DND-41 (cell line): ENCODE measurements around the gene OTUD4.

Experiments used
- CTCF ChIP-seq: IDR thresholded peaks from 2 replicates; pipeline ENCODE4 v1.5.1; 2012; ENCODE audit warnings: borderline replicate concordance, low read length, moderate library complexity, mild to moderate bottlenecking; ENCODE audit not compliant: poor library complexity, severe bottlenecking; ENCODE audit errors: extremely low read depth
- EZH2 ChIP-seq: IDR thresholded peaks from 3 replicates; pipeline ENCODE4 v1.6.1; 2012; ENCODE audit warnings: borderline replicate concordance, low read depth, mild to moderate bottlenecking, moderate library complexity, low read length, inconsistent platforms; ENCODE audit not compliant: severe bottlenecking

DNA sequence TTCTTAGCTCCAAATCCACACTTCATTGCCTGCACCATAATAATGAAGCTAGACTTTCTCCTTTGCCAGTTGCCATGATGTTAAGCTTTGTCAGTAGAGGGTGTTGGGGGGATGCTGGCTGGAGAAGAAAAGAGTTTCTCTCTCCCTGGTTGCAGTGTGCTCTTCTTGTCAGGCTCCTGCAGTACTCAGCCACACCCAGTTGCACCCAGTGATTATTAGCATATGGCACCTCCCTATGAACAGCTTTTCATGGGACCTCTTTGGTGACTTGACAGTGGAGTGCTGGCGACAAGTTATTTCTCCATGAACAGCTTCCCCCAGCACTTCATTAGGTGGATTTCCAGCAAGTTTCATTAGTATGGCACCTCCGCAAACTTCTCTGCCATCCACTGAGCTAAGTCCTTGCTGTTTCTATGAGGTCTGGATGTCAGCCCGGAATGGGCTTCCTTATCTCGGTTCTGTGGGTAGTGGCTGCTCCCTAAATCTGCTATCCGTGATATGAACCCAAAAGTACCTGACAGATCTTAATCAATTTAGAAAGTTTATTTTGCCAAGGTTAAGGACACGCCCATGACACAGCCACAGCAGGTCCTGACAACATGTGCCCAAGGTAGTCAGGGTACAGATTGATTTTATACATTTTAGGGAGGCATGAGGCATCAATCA, 18.8 kb upstream of the OTUD4 start:
- no peak for TF ChIP-seq EZH2
- no peak for TF ChIP-seq CTCF
